ENCODE data around the gene MRPL2. TPM values are rescaled to one million over a fixed set of nuclear protein-coding genes. Genes with fewer than 3 reads are reported as not detected.

MRPL2 gene
- total and polyA plus RNA-seq, 4 experiments from 2014 or later, result 37.9 to 56.5 (median 53.4) TPM

DNA sequence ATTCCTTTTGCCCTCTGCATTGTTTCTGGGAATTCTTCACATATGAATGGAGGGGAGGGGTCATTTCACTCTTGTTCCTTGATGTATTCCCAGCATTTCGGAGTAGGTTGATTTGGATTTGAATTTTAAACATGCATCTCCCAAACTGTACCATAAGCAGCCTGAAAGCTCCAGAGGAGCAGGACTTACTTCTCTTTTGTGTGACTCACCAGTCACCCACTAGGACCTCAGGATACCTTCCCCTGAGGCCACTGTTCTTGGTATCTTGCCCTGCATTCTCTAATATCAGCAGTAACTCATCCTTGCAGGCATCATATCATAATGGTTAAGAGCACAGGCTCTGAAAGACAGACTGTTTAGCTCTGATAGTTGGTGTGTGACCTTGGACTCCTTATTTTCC, 703 bp downstream of the MRPL2 start:
- Mint-ChIP-seq H3K9me3 (peaks cover 0 to 2% (median 0%) of the 10 kb centered on the region in 8 donors), H3K36me3 (peaks cover 19 to 45% of the 10 kb centered on the region in 2 donors), H3K4me3 (peak overlapping the region; percentile 94 to 99 (median 97)), H3K4me1 (peaks cover 30 to 60% (median 42%) of the 10 kb centered on the region in 4 donors), H3K27ac (peak overlapping the region; percentile 97 to 100 (median 99)), H3K27me3 (no peaks in the 10 kb centered on the region)
- intact Hi-C loops (cut with micrococcal nuclease), result loop anchor here (2.0 kb wide), 1 partner anchor 112 kb away; the partner anchor contains the start of gene SRF
- H3K27ac ChIP-seq (ENCODE audit: low read depth, low read length), result peak overlapping the region; percentile 91
- DNase-seq, result no peak
- H3K4me3 ChIP-seq (ENCODE audit: low read length in 2 of 2), result peak overlapping the region; percentile 84 to 87
- no peaks in the 10 kb centered on the region for H3K9me3 ChIP-seq (ENCODE audit: control insufficient read depth in 1 of 2, low read length in 2 of 2)
- peaks cover 13% of the 10 kb centered on the region for H3K36me3 ChIP-seq (ENCODE audit: insufficient read depth, low read length)
- no peaks in the 10 kb centered on the region for H3K27me3 ChIP-seq (ENCODE audit: insufficient read depth, low read length)
- CTCF ChIA-PET (ENCODE audit: partially characterized antibody), result interaction anchor here (1.9 kb wide), 1 partner anchor 44 kb away, joined by 7 read pairs; the partner anchor contains the start of genes KLHDC3 and MEA1
- peaks cover 30% of the 10 kb centered on the region for H3K4me1 ChIP-seq (ENCODE audit: insufficient read depth, low read length)
- POLR2A ChIA-PET (ENCODE audit: partially characterized antibody), result interaction anchor here (1.0 to 3.1 kb wide), 13 partner anchors 16 to 288 kb away, joined by 3 to 32 read pairs (median 8); partner anchors contain the start of genes CNPY3, KLHDC3, MEA1 and PEX6

DNA sequence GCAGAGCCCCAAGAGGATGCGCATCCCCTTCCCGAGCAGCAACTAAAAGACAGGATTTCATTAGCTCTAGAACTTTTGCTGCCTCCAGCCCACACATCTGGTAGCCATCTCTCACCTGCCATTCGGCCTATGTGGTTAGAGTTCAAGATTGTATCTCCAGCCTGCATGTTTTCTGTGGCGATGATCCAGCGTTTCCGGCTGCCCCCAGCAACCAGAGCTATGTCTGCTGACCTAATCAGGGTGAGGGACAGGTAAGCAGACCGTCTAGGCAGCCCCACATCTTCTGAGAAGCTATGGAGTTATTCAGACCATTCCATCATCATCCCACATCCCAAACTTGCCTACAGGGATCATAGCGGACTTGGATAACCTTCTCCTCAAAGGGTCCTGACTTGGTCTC, 3.3 kb downstream of the MRPL2 start:
- peak overlapping the region in 2 of 8 donors; percentile 32 to 35 for H3K4me3 Mint-ChIP-seq
- peaks cover 11 to 40% of the 10 kb centered on the region in 2 donors for H3K36me3 Mint-ChIP-seq
- no peak for DNase-seq
- POLR2A ChIA-PET (ENCODE audit: partially characterized antibody), result interaction anchor here (0.6 to 5.3 kb wide), 6 partner anchors 34 to 285 kb away, joined by 3 to 51 read pairs (median 23); partner anchors contain the start of genes CNPY3, KLHDC3, MEA1 and PPP2R5D
- H3K9me3 Mint-ChIP-seq, result peaks cover 0 to 2% (median 0%) of the 10 kb centered on the region in 8 donors
- Histone ChIP-seq H3K27ac (ENCODE audit: low read depth, low read length) (no peak overlapping the region), H3K36me3 (ENCODE audit: insufficient read depth, low read length) (peaks cover 13% of the 10 kb centered on the region), H3K9me3 (ENCODE audit: control insufficient read depth in 1 of 2, low read length in 2 of 2) (no peaks in the 10 kb centered on the region), H3K4me3 (ENCODE audit: low read length in 2 of 2) (no peak overlapping the region), H3K27me3 (ENCODE audit: insufficient read depth, low read length) (no peaks in the 10 kb centered on the region), H3K4me1 (ENCODE audit: insufficient read depth, low read length) (peaks cover 53% of the 10 kb centered on the region)
- CTCF ChIA-PET (ENCODE audit: partially characterized antibody), result interaction anchor here (1.3 kb wide), 1 partner anchor 41 kb away, joined by 5 read pairs; the partner anchor contains the start of genes KLHDC3 and MEA1
- H3K27ac Mint-ChIP-seq, result peak overlapping the region in 4 of 7 donors; percentile 22 to 94 (median 54)
- H3K4me1 Mint-ChIP-seq, result peaks cover 34 to 74% (median 59%) of the 10 kb centered on the region in 4 donors
- no peaks in the 10 kb centered on the region for H3K27me3 Mint-ChIP-seq
- intact Hi-C loops (cut with micrococcal nuclease), result no loop called here

DNA sequence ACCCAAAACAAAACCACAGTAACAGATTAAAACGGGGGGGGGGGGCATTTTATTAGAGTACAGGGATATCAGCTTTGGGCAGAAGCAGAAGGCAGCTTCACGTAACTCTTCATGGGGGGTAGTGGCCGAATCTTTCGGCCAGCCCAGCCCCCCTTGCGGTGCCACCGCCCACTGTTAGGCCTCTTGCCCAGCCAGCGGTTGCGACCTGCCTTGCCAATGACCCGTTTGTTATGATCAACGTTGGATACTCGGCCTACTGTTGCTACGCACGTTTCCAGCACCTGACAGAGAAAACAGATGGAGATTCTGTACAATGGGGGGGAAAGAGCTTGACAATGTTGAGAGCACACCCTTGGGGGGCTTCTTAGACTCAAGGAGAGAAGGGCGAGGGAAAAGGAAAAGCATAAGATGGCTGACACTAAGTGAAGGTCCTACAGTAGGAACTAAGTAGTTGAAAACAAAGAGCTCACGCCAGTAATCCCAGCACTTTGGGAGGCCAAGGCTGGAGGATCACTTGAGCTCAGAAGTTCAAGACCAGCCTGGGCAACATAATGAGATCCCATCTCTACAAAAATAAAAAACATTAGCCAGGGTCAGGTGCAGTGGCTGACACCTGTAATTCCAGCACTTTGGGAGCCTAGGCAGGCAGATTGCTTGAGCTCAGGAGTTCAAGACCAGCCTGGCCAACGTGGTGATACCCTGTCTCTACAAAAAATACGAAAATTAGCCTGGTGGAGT, 4.9 kb downstream of the MRPL2 start:
- Histone ChIP-seq H3K4me3 (ENCODE audit: low read length in 2 of 2) (peak overlapping the region; percentile 28 to 81), H3K36me3 (ENCODE audit: insufficient read depth, low read length) (peaks cover 17% of the 10 kb centered on the region), H3K4me1 (ENCODE audit: insufficient read depth, low read length) (peaks cover 43% of the 10 kb centered on the region), H3K27ac (ENCODE audit: low read depth, low read length) (peak overlapping the region; percentile 85), H3K27me3 (ENCODE audit: insufficient read depth, low read length) (no peaks in the 10 kb centered on the region), H3K9me3 (ENCODE audit: control insufficient read depth in 1 of 2, low read length in 2 of 2) (no peaks in the 10 kb centered on the region)
- ChIA-PET POLR2A (ENCODE audit: partially characterized antibody) (interaction anchor here (0.6 to 5.3 kb wide), 23 partner anchors 9 to 490 kb away, joined by 3 to 51 read pairs (median 3); partner anchors contain the start of genes ABCC10, CNPY3, KLHDC3 and MEA1), CTCF (ENCODE audit: partially characterized antibody) (interaction anchor here (0.7 to 1.9 kb wide), 6 partner anchors 19 to 75 kb away, joined by 3 to 6 read pairs (median 3); partner anchors contain the start of genes KLHDC3 and RRP36)
- intact Hi-C loops (cut with micrococcal nuclease), result no loop called here
- Mint-ChIP-seq H3K4me1 (peaks cover 25 to 58% (median 50%) of the 10 kb centered on the region in 4 donors), H3K4me3 (peak overlapping the region; percentile 92 to 97 (median 94)), H3K9me3 (peaks cover 0 to 2% (median 0%) of the 10 kb centered on the region in 8 donors), H3K27me3 (no peaks in the 10 kb centered on the region), H3K27ac (peak overlapping the region; percentile 94 to 98 (median 97)), H3K36me3 (peaks cover 15 to 44% of the 10 kb centered on the region in 2 donors)
- DNase-seq, result no peak

DNA sequence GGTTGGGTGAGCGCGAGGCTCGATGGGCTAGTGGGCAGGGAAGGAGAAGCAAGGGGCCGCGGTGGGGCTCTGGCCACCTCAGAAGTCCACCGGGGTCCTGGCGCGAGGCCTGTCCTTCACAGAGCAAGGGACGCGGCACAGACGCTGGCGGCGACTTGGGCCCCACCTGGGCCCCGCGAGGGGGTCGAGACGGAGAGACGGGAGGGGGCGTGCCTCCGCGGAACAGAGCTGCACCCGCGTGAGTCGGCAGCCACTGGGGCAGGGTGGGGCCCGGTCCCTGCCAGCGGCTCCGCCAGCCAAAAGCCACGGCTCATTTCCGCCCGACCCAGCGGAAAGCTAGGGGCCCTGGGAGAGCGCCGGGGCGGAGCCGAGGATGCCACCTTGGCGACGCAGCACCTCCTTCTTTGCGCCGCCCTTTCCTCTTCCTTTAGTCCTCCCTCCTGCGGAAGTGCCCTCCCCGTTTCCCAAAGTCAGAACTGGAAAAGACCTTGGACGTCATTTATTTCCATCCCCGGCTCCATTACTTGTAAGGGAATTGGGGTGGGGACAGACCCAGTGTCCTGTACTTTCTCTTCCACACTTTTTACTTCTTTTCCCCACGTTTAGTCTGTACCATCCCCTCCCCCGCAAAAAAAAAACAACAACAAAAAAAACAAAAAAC, 5.6 kb downstream of the MRPL2 start, which contains the start of gene CUL7:
TSS of gene CUL7 (minus strand) at position 307 of the 661 bp plus-strand sequence. CDS start 1,063 bp downstream, outside the sequence.
- H3K36me3 ChIP-seq (ENCODE audit: insufficient read depth, low read length), result peaks cover 21% of the 10 kb centered on the region
- intact Hi-C loops (cut with micrococcal nuclease), result loop anchor here (1.0 kb wide), 5 partner anchors 39 to 124 kb away; partner anchors contain the start of genes CNPY3, KLHDC3, PEX6 and PPP2R5D
- POLR2A ChIA-PET (ENCODE audit: partially characterized antibody), result interaction anchor here (0.6 to 5.3 kb wide), 21 partner anchors 9 to 490 kb away, joined by 3 to 51 read pairs (median 3); partner anchors contain the start of genes ABCC10, CNPY3, KLHDC3 and MEA1

DNA sequence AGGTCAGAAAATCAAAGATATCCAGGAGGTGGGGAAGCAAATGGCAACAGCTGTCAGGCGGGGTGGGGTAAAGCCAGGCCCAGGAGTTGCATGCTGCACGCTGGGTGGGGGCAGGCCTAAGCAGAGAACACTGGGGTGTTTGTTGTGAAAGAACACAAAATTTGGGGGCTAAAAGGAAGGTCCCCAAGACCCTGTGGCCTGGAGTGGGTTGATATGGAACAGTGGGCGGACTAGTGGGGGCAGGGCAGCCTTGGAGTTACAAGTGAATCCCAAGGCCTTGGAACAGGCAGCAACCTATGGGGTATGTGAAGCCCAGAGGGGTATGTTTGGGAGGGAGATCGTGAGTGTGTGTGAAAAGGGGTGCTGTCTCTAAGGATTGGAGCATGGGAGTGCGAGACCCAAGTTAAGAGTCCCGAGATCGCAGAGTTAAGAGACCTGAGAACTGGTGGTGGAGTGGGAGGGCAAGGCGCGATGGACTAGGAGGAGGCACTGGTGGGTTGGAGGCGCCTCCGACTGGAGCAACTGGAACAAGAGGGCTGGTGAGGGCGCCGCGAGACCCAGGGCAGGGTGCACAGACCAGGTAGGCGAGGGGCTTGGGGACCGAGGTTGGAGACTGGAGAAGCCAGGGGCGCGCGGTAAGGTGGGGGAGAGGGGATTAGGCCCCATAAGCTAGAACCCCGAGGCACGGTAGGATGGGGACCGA, 6.2 kb downstream of the MRPL2 start:
- no peak for DNase-seq
- ChIA-PET CTCF (ENCODE audit: partially characterized antibody) (interaction anchor here (1.1 to 1.9 kb wide), 5 partner anchors 17 to 73 kb away, joined by 3 to 6 read pairs (median 3); partner anchors contain the start of gene RRP36), POLR2A (ENCODE audit: partially characterized antibody) (interaction anchor here (0.6 to 5.3 kb wide), 14 partner anchors 31 to 530 kb away, joined by 3 to 51 read pairs (median 4); partner anchors contain the start of genes ABCC10, CNPY3, KLHDC3 and MEA1)
- H3K4me1 ChIP-seq (ENCODE audit: insufficient read depth, low read length), result peaks cover 34% of the 10 kb centered on the region
- Mint-ChIP-seq H3K36me3 (peaks cover 15 to 38% of the 10 kb centered on the region in 2 donors), H3K27ac (peak overlapping the region; percentile 94 to 98 (median 97)), H3K4me1 (peaks cover 15 to 44% (median 38%) of the 10 kb centered on the region in 4 donors), H3K27me3 (no peaks in the 10 kb centered on the region), H3K9me3 (peaks cover 0 to 2% (median 0%) of the 10 kb centered on the region in 8 donors), H3K4me3 (peak overlapping the region; percentile 92 to 97 (median 94))
- peak overlapping the region; percentile 85 for H3K27ac ChIP-seq (ENCODE audit: low read depth, low read length)
- H3K27me3 ChIP-seq (ENCODE audit: insufficient read depth, low read length), result no peaks in the 10 kb centered on the region
- H3K4me3 ChIP-seq (ENCODE audit: low read length in 2 of 2), result peak overlapping the region; percentile 81 to 88
- peaks cover 21% of the 10 kb centered on the region for H3K36me3 ChIP-seq (ENCODE audit: insufficient read depth, low read length)
- intact Hi-C loops (cut with micrococcal nuclease), result loop anchor here (1.0 kb wide), 5 partner anchors 39 to 124 kb away; partner anchors contain the start of genes CNPY3, KLHDC3, PEX6 and PPP2R5D
- no peaks in the 10 kb centered on the region for H3K9me3 ChIP-seq (ENCODE audit: control insufficient read depth in 1 of 2, low read length in 2 of 2)

More for the DNA sequence above, 5.6 kb downstream of the MRPL2 start, which contains the start of gene CUL7:
- Histone ChIP-seq H3K4me1 (ENCODE audit: insufficient read depth, low read length) (peaks cover 41% of the 10 kb centered on the region), H3K27ac (ENCODE audit: low read depth, low read length) (peak within 1 kb of the TSS; percentile 85), H3K4me3 (ENCODE audit: low read length in 2 of 2) (peak within 1 kb of the TSS; percentile 81 to 88), H3K9me3 (ENCODE audit: control insufficient read depth in 1 of 2, low read length in 2 of 2) (no peaks in the 10 kb centered on the region), H3K27me3 (ENCODE audit: insufficient read depth, low read length) (no peaks in the 10 kb centered on the region)
- CTCF ChIA-PET (ENCODE audit: partially characterized antibody), result interaction anchor here (0.7 to 1.9 kb wide), 6 partner anchors 18 to 74 kb away, joined by 3 to 6 read pairs (median 3); partner anchors contain the start of genes KLHDC3 and RRP36
- peaks cover 0 to 2% (median 0%) of the 10 kb centered on the region in 8 donors for H3K9me3 Mint-ChIP-seq
- H3K4me1 Mint-ChIP-seq, result peaks cover 22 to 51% (median 44%) of the 10 kb centered on the region in 4 donors
- H3K27ac Mint-ChIP-seq, result peak within 1 kb of the TSS; percentile 94 to 98 (median 97)
- peak within 1 kb of the TSS; percentile 92 to 97 (median 94) for H3K4me3 Mint-ChIP-seq
- no peaks in the 10 kb centered on the region for H3K27me3 Mint-ChIP-seq
- peaks cover 15 to 40% of the 10 kb centered on the region in 2 donors for H3K36me3 Mint-ChIP-seq
- peak; percentile 86 to 92 (median 88) for DNase-seq
